ENCODE data around the gene ROR2. TPM values are rescaled to one million over a fixed set of nuclear protein-coding genes. Genes with fewer than 3 reads are reported as not detected.

Gene ROR2
- total and polyA plus RNA-seq, 2 donors (not counting 3 experiments of a cell fraction or from before 2014, with no cell fraction given), result not detected

- CTCF ChIA-PET, result interaction anchor here (0.8 to 1.7 kb wide), 3 partner anchors 18 to 782 kb away, joined by 3 to 5 read pairs (median 4); no protein-coding TSS in a partner anchor
- POLR2A ChIA-PET, result no interaction called here
- no peak for FAIRE-seq
Observed at GRCh38 chr9:91697201-91697600, 252.8 kb downstream of the ROR2 start.

More at GRCh38 chr9:91697201-91697600, 252.8 kb downstream of the ROR2 start:
- Histone ChIP-seq H3K9me1 (replicated peaks; ENCODE audit: control insufficient read depth, extremely low read depth, insufficient read depth, low read length) (no peaks in the 10 kb centered on the region), H3K4me1 (ENCODE audit: control insufficient read depth, extremely low read depth, insufficient read depth, low read length) (no peaks in the 10 kb centered on the region), H3K4me3 (replicated peaks in 1 of 3; ENCODE audit: insufficient read depth in 1 of 3, low read depth in 1 of 3, low read length in 3 of 3) (no peak overlapping the region), H2AFZ (ENCODE audit: low read depth, low read length) (no peak overlapping the region), H3K79me2 (ENCODE audit: control insufficient read depth, insufficient read depth, low read length) (no peaks in the 10 kb centered on the region), H4K20me1 (replicated peaks; ENCODE audit: control insufficient read depth, extremely low read depth, insufficient read depth, low read length) (no peaks in the 10 kb centered on the region), H3K36me3 (ENCODE audit: control insufficient read depth in 2 of 2, extremely low read depth in 1 of 2, insufficient read depth in 2 of 2, low read length in 2 of 2) (no peaks in the 10 kb centered on the region), H3K27ac (ENCODE audit: insufficient read depth, low read depth, low read length) (no peak overlapping the region), H3K9ac (replicated peaks; ENCODE audit: extremely low read depth, insufficient read depth, low read length) (no peak overlapping the region), H3K4me2 (ENCODE audit: insufficient read depth, low read length) (no peak overlapping the region), H3K9me3 (replicated peaks; ENCODE audit: control insufficient read depth, insufficient read depth, low read length) (no peaks in the 10 kb centered on the region), H3K27me3 (ENCODE audit: control insufficient read depth in 2 of 2, insufficient read depth in 2 of 2, low read length in 2 of 2) (no peaks in the 10 kb centered on the region)
- DNase-seq (ENCODE audit: low read depth, low spot score), result no peak
- no TSS peak for BruUV-seq (replicated peaks)
- intact Hi-C loops (cut with micrococcal nuclease) (no loop called here), dilution Hi-C loops (cut with MboI; ENCODE audit: extremely low pct_ligation_motif_present, low sequenced_read_pairs) (no loop called here)
- TF ChIP-seq GATA2 (IDR thresholded peaks at IDR 0.05; ENCODE audit: insufficient read depth, insufficient read length, low read depth, low read length), result no peak
- TF ChIP-seq MYC (IDR thresholded peaks at IDR 0.05; ENCODE audit: low read depth, low read length), result no peak
- TF ChIP-seq, protein P1, sequence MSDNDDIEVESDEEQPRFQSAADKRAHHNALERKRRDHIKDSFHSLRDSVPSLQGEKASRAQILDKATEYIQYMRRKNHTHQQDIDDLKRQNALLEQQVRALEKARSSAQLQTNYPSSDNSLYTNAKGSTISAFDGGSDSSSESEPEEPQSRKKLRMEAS (IDR thresholded peaks at IDR 0.05; ENCODE audit: insufficient read depth, insufficient read length), result no peak
- TF ChIP-seq FOS (IDR thresholded peaks at IDR 0.05; ENCODE audit: borderline replicate concordance, insufficient read depth, low read length), result no peak
- TF ChIP-seq, protein P2, sequence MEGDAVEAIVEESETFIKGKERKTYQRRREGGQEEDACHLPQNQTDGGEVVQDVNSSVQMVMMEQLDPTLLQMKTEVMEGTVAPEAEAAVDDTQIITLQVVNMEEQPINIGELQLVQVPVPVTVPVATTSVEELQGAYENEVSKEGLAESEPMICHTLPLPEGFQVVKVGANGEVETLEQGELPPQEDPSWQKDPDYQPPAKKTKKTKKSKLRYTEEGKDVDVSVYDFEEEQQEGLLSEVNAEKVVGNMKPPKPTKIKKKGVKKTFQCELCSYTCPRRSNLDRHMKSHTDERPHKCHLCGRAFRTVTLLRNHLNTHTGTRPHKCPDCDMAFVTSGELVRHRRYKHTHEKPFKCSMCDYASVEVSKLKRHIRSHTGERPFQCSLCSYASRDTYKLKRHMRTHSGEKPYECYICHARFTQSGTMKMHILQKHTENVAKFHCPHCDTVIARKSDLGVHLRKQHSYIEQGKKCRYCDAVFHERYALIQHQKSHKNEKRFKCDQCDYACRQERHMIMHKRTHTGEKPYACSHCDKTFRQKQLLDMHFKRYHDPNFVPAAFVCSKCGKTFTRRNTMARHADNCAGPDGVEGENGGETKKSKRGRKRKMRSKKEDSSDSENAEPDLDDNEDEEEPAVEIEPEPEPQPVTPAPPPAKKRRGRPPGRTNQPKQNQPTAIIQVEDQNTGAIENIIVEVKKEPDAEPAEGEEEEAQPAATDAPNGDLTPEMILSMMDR (IDR thresholded peaks at IDR 0.05; ENCODE audit: extremely low read depth in 1 of 2, insufficient read depth in 1 of 2, low read depth in 1 of 2, low read length in 2 of 2), result no peak
- TF ChIP-seq POLR2A (IDR thresholded peaks at IDR 0.05; ENCODE audit: low read depth, low read length), result no peak
- no peak for TF ChIP-seq POLR2AphosphoS5 (IDR thresholded peaks at IDR 0.05; ENCODE audit: insufficient read depth, low read depth, low read length)
- TF ChIP-seq EZH2 (IDR thresholded peaks at IDR 0.05; ENCODE audit: borderline replicate concordance, low read depth, low read length, severe bottlenecking), result no peak
- TF ChIP-seq JUN (IDR thresholded peaks at IDR 0.05; ENCODE audit: borderline replicate concordance, insufficient read depth, insufficient read length, low read depth), result no peak

Measured in endothelial cell of umbilical vein (primary cell).